HEK293 (cell line): Measurements from ENCODE around the gene FAM217A.

Source experiments
- MEIS1 ChIP-seq: sonication (generic); formaldehyde crosslinking; IDR thresholded peaks from 2 replicates; pipeline ENCODE4 v1.8.1; 2022; ENCODE audit warnings: missing genetic modification reagents, mild to moderate bottlenecking, borderline replicate concordance
- MZF1 ChIP-seq: fragments of 450-650 bp; formaldehyde crosslinking; IDR thresholded peaks from 2 replicates; pipeline ENCODE4 v1.5.1; 2017; ENCODE audit warnings: missing biosample characterization, missing genetic modification characterization, borderline replicate concordance
- OSR2 ChIP-seq: fragments of 450-650 bp; formaldehyde crosslinking; IDR thresholded peaks from 2 replicates; pipeline ENCODE4 v1.5.1; 2016; ENCODE audit warnings: missing biosample characterization, missing genetic modification characterization
- ZBTB17 ChIP-seq: fragments of 450-650 bp; formaldehyde crosslinking; IDR thresholded peaks from 2 replicates; pipeline ENCODE4 v1.5.1; 2016; ENCODE audit warnings: missing biosample characterization, missing genetic modification characterization
- ZFHX2 ChIP-seq: fragments of 450-650 bp; formaldehyde crosslinking; conservative IDR thresholded peaks from 2 replicates; pipeline ENCODE4 v1.5.1; 2016; ENCODE audit warnings: missing biosample characterization, missing genetic modification characterization
- ZFP3 ChIP-seq: fragments of 450-650 bp; formaldehyde crosslinking; IDR thresholded peaks from 2 replicates; pipeline ENCODE4 v1.5.1; 2016; ENCODE audit warnings: low read depth, missing biosample characterization, missing genetic modification characterization
- ZFP37 ChIP-seq: fragments of 450-650 bp; formaldehyde crosslinking; IDR thresholded peaks from 2 replicates; pipeline ENCODE4 v1.5.1; 2016; ENCODE audit warnings: missing biosample characterization, missing genetic modification characterization
- ZIC2 ChIP-seq: fragments of 450-650 bp; formaldehyde crosslinking; IDR thresholded peaks from 2 replicates; pipeline ENCODE4 v1.5.1; 2016; ENCODE audit warnings: missing biosample characterization, missing genetic modification characterization
- ZNF19 ChIP-seq: fragments of 450-650 bp; formaldehyde crosslinking; IDR thresholded peaks from 2 replicates; pipeline ENCODE4; 2016; ENCODE audit warnings: missing biosample characterization, missing genetic modification characterization, low read depth
- ZNF23 ChIP-seq: fragments of 450-650 bp; formaldehyde crosslinking; IDR thresholded peaks from 2 replicates; pipeline ENCODE4 v1.5.1; 2016; ENCODE audit warnings: missing biosample characterization, missing genetic modification characterization, borderline replicate concordance
- ZNF311 ChIP-seq: fragments of 450-650 bp; formaldehyde crosslinking; IDR thresholded peaks from 2 replicates; pipeline ENCODE4 v1.5.1; 2017; ENCODE audit warnings: missing biosample characterization, missing genetic modification characterization, borderline replicate concordance
- ZNF335 ChIP-seq: fragments of 450-650 bp; formaldehyde crosslinking; conservative IDR thresholded peaks from 2 replicates; pipeline ENCODE4 v1.5.1; 2016; ENCODE audit warnings: missing biosample characterization, missing genetic modification characterization
- ZNF341 ChIP-seq: fragments of 450-650 bp; formaldehyde crosslinking; IDR thresholded peaks from 2 replicates; pipeline ENCODE4; 2016; ENCODE audit warnings: low read depth, missing biosample characterization, missing genetic modification characterization
- ZNF473 ChIP-seq: fragments of 450-650 bp; formaldehyde crosslinking; IDR thresholded peaks from 2 replicates; pipeline ENCODE4 v1.5.1; 2017; ENCODE audit warnings: missing biosample characterization, missing genetic modification characterization
- ZNF548 ChIP-seq: fragments of 450-650 bp; formaldehyde crosslinking; IDR thresholded peaks from 2 replicates; pipeline ENCODE4 v1.5.1; 2016; ENCODE audit warnings: missing biosample characterization, missing genetic modification characterization
- ZNF596 ChIP-seq: fragments of 450-650 bp; IDR thresholded peaks from 2 replicates; pipeline ENCODE4 v1.5.0; 2018; ENCODE audit warnings: missing biosample characterization, mild to moderate bottlenecking, missing genetic modification characterization, moderate library complexity
- ZNF670 ChIP-seq: fragments of 450-650 bp; formaldehyde crosslinking; IDR thresholded peaks from 2 replicates; pipeline ENCODE4 v1.5.1; 2016; ENCODE audit warnings: missing biosample characterization, missing genetic modification characterization, low read depth
- ZNF785 ChIP-seq: fragments of 450-650 bp; formaldehyde crosslinking; IDR thresholded peaks from 2 replicates; pipeline ENCODE4 v1.5.1; 2016; ENCODE audit warnings: missing biosample characterization, missing genetic modification characterization
- ZNF791 ChIP-seq: fragments of 450-650 bp; formaldehyde crosslinking; IDR thresholded peaks from 2 replicates; pipeline ENCODE4 v1.5.1; 2016; ENCODE audit warnings: missing biosample characterization, missing genetic modification characterization
- ZSCAN30 ChIP-seq: fragments of 450-650 bp; IDR thresholded peaks from 2 replicates; pipeline ENCODE4 v1.5.1; 2018; ENCODE audit warnings: missing biosample characterization, mild to moderate bottlenecking, missing genetic modification characterization, moderate library complexity
- TF ChIP-seq, protein P1 (sequence below): fragments of 450-650 bp; IDR thresholded peaks from 2 replicates; pipeline ENCODE4 v1.5.1; 2018; ENCODE audit warnings: missing biosample characterization, mild to moderate bottlenecking, missing genetic modification characterization
- TF ChIP-seq, protein P2 (sequence below): fragments of 450-650 bp; formaldehyde crosslinking; IDR thresholded peaks from 2 replicates; pipeline ENCODE4 v1.5.1; 2016; ENCODE audit warnings: missing biosample characterization, missing genetic modification characterization
- TF ChIP-seq, protein P3 (sequence below): fragments of 450-650 bp; formaldehyde crosslinking; IDR thresholded peaks from 2 replicates; pipeline ENCODE4 v1.5.1; 2016; ENCODE audit warnings: missing biosample characterization, missing genetic modification characterization
- TF ChIP-seq, protein P4 (sequence below): fragments of 450-650 bp; formaldehyde crosslinking; IDR thresholded peaks from 2 replicates; pipeline ENCODE4 v1.5.1; 2017; ENCODE audit warnings: missing biosample characterization, mild to moderate bottlenecking, missing genetic modification characterization, moderate library complexity
- TF ChIP-seq, protein P5 (sequence below): fragments of 450-650 bp; formaldehyde crosslinking; IDR thresholded peaks from 2 replicates; pipeline ENCODE4 v1.5.1; 2016; ENCODE audit warnings: missing biosample characterization, missing genetic modification characterization
- TF ChIP-seq, protein P6 (sequence below): fragments of 450-650 bp; formaldehyde crosslinking; conservative IDR thresholded peaks from 2 replicates; pipeline ENCODE4 v1.5.1; 2016; ENCODE audit warnings: low read depth, missing biosample characterization, missing genetic modification characterization

Gene FAM217A

DNA sequence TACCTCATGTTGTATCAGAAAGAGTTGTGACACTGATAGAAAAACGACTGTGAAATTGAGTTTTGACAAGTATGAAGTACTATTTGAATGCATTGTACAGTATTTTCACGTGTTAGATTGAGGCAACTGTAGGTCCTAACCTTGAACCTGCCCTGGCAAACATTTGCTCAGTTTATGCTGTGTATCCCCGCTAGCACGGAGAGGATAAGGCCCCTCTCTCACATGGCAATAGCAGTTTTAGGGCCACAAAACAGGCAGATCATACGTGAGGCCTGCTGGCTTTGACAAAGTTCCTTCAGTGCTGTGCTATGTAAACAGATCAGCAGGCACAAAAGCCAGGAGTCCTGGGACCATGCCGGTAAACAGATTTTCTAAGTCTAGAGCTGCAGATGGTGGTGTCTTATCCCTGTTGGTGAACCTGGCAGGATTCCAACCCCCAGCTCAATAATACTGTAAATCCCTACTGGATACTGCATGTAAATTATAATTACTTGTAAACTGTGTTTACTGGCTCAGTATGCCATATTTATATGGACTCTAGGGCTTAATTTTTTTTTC, 23.8 kb upstream of the FAM217A start (continued):
- TF ChIP-seq, protein P1, sequence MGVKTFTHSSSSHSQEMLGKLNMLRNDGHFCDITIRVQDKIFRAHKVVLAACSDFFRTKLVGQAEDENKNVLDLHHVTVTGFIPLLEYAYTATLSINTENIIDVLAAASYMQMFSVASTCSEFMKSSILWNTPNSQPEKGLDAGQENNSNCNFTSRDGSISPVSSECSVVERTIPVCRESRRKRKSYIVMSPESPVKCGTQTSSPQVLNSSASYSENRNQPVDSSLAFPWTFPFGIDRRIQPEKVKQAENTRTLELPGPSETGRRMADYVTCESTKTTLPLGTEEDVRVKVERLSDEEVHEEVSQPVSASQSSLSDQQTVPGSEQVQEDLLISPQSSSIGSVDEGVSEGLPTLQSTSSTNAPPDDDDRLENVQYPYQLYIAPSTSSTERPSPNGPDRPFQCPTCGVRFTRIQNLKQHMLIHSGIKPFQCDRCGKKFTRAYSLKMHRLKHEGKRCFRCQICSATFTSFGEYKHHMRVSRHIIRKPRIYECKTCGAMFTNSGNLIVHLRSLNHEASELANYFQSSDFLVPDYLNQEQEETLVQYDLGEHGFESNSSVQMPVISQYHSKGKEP (tag by site-specific recombination) = 0 out of 2 replicates have a peak, but pooled peaks have one; percentile 44
- TF ChIP-seq MZF1 (tag by site-specific recombination) = peak; percentile 49; the same call in 1 of the 2 replicates
- no peak for TF ChIP-seq ZNF341 (tag by site-specific recombination)
- TF ChIP-seq ZNF23 (tag by site-specific recombination) = no peak
- TF ChIP-seq ZNF473 = no peak
- TF ChIP-seq ZFHX2 (tag by site-specific recombination) = no peak
- TF ChIP-seq ZNF19 (tag by site-specific recombination) = no peak
- no peak for TF ChIP-seq MEIS1 (CRISPR knock-in tag)
- no peak for TF ChIP-seq ZNF791 (tag by site-specific recombination)
- TF ChIP-seq, protein P2, sequence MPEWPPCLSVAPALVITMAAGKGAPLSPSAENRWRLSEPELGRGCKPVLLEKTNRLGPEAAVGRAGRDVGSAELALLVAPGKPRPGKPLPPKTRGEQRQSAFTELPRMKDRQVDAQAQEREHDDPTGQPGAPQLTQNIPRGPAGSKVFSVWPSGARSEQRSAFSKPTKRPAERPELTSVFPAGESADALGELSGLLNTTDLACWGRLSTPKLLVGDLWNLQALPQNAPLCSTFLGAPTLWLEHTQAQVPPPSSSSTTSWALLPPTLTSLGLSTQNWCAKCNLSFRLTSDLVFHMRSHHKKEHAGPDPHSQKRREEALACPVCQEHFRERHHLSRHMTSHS (tag by site-specific recombination) = no peak
- no peak for TF ChIP-seq ZNF311 (tag by site-specific recombination)
- TF ChIP-seq ZNF785 (tag by site-specific recombination) = no peak
- TF ChIP-seq, protein P3, sequence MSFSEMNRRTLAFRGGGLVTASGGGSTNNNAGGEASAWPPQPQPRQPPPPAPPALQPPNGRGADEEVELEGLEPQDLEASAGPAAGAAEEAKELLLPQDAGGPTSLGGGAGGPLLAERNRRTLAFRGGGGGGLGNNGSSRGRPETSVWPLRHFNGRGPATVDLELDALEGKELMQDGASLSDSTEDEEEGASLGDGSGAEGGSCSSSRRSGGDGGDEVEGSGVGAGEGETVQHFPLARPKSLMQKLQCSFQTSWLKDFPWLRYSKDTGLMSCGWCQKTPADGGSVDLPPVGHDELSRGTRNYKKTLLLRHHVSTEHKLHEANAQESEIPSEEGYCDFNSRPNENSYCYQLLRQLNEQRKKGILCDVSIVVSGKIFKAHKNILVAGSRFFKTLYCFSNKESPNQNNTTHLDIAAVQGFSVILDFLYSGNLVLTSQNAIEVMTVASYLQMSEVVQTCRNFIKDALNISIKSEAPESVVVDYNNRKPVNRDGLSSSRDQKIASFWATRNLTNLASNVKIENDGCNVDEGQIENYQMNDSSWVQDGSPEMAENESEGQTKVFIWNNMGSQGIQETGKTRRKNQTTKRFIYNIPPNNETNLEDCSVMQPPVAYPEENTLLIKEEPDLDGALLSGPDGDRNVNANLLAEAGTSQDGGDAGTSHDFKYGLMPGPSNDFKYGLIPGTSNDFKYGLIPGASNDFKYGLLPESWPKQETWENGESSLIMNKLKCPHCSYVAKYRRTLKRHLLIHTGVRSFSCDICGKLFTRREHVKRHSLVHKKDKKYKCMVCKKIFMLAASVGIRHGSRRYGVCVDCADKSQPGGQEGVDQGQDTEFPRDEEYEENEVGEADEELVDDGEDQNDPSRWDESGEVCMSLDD (tag by site-specific recombination) = no peak
- no peak for TF ChIP-seq ZFP3 (tag by site-specific recombination)
- TF ChIP-seq ZNF548 = no peak
- TF ChIP-seq ZNF670 (tag by site-specific recombination) = no peak
- no peak; the same call in 1 of the 2 replicates for TF ChIP-seq OSR2 (tag by site-specific recombination)
- TF ChIP-seq, protein P4, sequence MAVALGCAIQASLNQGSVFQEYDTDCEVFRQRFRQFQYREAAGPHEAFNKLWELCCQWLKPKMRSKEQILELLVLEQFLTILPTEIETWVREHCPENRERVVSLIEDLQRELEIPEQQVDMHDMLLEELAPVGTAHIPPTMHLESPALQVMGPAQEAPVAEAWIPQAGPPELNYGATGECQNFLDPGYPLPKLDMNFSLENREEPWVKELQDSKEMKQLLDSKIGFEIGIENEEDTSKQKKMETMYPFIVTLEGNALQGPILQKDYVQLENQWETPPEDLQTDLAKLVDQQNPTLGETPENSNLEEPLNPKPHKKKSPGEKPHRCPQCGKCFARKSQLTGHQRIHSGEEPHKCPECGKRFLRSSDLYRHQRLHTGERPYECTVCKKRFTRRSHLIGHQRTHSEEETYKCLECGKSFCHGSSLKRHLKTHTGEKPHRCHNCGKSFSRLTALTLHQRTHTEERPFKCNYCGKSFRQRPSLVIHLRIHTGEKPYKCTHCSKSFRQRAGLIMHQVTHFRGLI (tag by site-specific recombination) = no peak
- peak; percentile 50 for TF ChIP-seq ZNF335 (tag by site-specific recombination)
- TF ChIP-seq ZSCAN30 (tag by site-specific recombination) = peak; percentile 44; the same call in 1 of the 2 replicates
- TF ChIP-seq ZBTB17 (tag by site-specific recombination) = no peak
- TF ChIP-seq, protein P5, sequence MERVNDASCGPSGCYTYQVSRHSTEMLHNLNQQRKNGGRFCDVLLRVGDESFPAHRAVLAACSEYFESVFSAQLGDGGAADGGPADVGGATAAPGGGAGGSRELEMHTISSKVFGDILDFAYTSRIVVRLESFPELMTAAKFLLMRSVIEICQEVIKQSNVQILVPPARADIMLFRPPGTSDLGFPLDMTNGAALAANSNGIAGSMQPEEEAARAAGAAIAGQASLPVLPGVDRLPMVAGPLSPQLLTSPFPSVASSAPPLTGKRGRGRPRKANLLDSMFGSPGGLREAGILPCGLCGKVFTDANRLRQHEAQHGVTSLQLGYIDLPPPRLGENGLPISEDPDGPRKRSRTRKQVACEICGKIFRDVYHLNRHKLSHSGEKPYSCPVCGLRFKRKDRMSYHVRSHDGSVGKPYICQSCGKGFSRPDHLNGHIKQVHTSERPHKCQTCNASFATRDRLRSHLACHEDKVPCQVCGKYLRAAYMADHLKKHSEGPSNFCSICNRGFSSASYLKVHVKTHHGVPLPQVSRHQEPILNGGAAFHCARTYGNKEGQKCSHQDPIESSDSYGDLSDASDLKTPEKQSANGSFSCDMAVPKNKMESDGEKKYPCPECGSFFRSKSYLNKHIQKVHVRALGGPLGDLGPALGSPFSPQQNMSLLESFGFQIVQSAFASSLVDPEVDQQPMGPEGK (tag by site-specific recombination) = no peak
- peak; percentile 97 for TF ChIP-seq ZIC2 (tag by site-specific recombination)
- TF ChIP-seq, protein P6, sequence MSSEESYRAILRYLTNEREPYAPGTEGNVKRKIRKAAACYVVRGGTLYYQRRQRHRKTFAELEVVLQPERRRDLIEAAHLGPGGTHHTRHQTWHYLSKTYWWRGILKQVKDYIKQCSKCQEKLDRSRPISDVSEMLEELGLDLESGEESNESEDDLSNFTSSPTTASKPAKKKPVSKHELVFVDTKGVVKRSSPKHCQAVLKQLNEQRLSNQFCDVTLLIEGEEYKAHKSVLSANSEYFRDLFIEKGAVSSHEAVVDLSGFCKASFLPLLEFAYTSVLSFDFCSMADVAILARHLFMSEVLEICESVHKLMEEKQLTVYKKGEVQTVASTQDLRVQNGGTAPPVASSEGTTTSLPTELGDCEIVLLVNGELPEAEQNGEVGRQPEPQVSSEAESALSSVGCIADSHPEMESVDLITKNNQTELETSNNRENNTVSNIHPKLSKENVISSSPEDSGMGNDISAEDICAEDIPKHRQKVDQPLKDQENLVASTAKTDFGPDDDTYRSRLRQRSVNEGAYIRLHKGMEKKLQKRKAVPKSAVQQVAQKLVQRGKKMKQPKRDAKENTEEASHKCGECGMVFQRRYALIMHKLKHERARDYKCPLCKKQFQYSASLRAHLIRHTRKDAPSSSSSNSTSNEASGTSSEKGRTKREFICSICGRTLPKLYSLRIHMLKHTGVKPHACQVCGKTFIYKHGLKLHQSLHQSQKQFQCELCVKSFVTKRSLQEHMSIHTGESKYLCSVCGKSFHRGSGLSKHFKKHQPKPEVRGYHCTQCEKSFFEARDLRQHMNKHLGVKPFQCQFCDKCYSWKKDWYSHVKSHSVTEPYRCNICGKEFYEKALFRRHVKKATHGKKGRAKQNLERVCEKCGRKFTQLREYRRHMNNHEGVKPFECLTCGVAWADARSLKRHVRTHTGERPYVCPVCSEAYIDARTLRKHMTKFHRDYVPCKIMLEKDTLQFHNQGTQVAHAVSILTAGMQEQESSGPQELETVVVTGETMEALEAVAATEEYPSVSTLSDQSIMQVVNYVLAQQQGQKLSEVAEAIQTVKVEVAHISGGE (tag by site-specific recombination) = no peak
- TF ChIP-seq ZNF596 (tag by site-specific recombination) = no peak
- TF ChIP-seq ZFP37 = no peak
